ENCODE data around the gene SPCS3.

- TF ChIP-seq POLR2A (IDR thresholded peaks at IDR 0.05): no peak
- no peak for TF ChIP-seq CTCF (IDR thresholded peaks at IDR 0.05)
- no peak for TF ChIP-seq POLR2AphosphoS5 (IDR thresholded peaks at IDR 0.05)
These were observed 38.3 kb downstream of the SPCS3 start for GRCh38 chr4:176358083-176358469.
